ENCODE results near the gene BOLA2B.

The BOLA2B gene

GRCh38 chr16:30143347-30143702 is 50.1 kb downstream of the BOLA2B start:
- no peak for DNase-seq (ENCODE audit: low read depth)

Data from stimulated activated CD8-positive, alpha-beta memory T cell treated with anti-CD3 and anti-CD28 coated beads, Interleukin-12 subunit alpha, Interleukin-12 subunit beta, amount 100 ng/mL, for 4 hours (primary cell).